ENCODE measurements around the gene MAZ. TPM values are rescaled to one million over a fixed set of nuclear protein-coding genes. Genes with fewer than 3 reads are reported as not detected.

The MAZ gene
- total and polyA plus RNA-seq, 2 of the 13 experiments (the other 11 are each of a cell fraction or from before 2014, with no cell fraction given) = 203 to 277 TPM

DNA sequence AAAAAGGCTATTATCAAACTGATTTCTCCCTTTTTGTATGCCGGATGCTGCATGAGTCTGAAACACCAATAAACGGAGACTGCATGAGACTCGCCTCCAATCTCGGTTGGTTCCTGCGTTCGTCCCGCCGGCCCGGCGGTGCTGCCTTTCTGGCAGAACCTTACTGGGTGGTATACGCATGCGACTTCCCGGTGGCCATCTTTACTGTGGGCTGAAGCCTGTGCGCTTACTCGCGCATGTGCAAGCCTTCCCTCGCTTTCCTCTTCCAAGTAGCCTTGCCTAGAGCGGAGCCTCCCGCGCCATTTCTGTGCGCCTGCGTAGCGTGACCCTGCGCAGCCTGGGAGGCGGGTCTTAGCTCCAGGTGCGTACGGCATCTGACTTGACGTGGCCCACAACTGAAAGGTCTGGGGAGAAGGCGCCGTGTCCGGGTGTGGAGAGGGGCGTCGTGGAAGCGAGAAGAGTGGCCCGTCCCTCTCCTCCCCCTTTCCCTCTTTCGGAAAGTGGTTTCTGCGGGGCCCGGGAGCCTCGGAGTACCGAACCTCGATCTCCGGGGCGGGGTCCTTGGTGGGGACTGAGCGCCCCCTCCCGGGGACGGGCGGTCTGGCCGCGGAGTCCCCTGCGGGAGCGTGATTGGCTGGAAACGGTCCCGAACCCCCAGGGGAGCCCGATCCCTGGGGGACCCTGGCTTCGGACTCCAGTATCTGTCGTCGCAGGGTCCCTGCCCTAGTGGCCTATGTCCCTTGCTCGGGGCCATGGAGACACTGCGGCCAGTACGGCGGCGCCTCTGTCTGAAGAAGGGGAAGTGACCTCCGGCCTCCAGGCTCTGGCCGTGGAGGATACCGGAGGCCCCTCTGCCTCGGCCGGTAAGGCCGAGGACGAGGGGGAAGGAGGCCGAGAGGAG is 9.7 kb downstream of the MAZ start, which contains the start of gene PAGR1 (continued):
- TF ChIP-seq, protein P1, sequence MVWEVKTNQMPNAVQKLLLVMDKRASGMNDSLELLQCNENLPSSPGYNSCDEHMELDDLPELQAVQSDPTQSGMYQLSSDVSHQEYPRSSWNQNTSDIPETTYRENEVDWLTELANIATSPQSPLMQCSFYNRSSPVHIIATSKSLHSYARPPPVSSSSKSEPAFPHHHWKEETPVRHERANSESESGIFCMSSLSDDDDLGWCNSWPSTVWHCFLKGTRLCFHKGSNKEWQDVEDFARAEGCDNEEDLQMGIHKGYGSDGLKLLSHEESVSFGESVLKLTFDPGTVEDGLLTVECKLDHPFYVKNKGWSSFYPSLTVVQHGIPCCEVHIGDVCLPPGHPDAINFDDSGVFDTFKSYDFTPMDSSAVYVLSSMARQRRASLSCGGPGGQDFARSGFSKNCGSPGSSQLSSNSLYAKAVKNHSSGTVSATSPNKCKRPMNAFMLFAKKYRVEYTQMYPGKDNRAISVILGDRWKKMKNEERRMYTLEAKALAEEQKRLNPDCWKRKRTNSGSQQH (CRISPR knock-in tag; IDR thresholded peaks at IDR 0.05; ENCODE audit: low read depth) = peak; percentile 32
- TF ChIP-seq NKX3-1 (CRISPR knock-in tag; IDR thresholded peaks at IDR 0.05) (peak; percentile 76; the same call in 1 of the 2 replicates), ZNF530 (CRISPR knock-in tag; IDR thresholded peaks at IDR 0.05; ENCODE audit: low read depth) (no peak), NR2C2 (CRISPR knock-in tag; IDR thresholded peaks at IDR 0.05; ENCODE audit: borderline replicate concordance) (peak; percentile 96), ZSCAN31 (CRISPR knock-in tag; IDR thresholded peaks at IDR 0.05; ENCODE audit: low read depth) (peak; percentile 75; the same call in 1 of the 2 replicates), ZFYVE20 (CRISPR knock-in tag; IDR thresholded peaks at IDR 0.05; ENCODE audit: borderline replicate concordance, low read depth) (peak; percentile 74; the same call in 1 of the 2 replicates), ZNF615 (CRISPR knock-in tag; IDR thresholded peaks at IDR 0.05; ENCODE audit: borderline replicate concordance) (no peak; the same call in 1 of the 2 replicates), SALL2 (CRISPR knock-in tag; IDR thresholded peaks at IDR 0.05) (no peak; the same call in none of the 2 replicates), MLLT10 (CRISPR knock-in tag; IDR thresholded peaks at IDR 0.05) (no peak), ZNF431 (CRISPR knock-in tag; IDR thresholded peaks at IDR 0.05; ENCODE audit: borderline replicate concordance, low read depth) (no peak), NR2F1 (CRISPR knock-in tag; IDR thresholded peaks at IDR 0.05) (peak; percentile 11 to 53; a peak in 2 of 4 replicates), HOXA9 (CRISPR knock-in tag; IDR thresholded peaks at IDR 0.05; ENCODE audit: borderline replicate concordance) (no peak; the same call in 1 of the 2 replicates), NFIB (CRISPR knock-in tag; IDR thresholded peaks at IDR 0.05; ENCODE audit: borderline replicate concordance) (no peak), TBL1XR1 (IDR thresholded peaks at IDR 0.05; ENCODE audit: borderline replicate concordance, low read length, partially characterized antibody) (peak; percentile 46), CREB1 (IDR thresholded peaks at IDR 0.05) (peak; percentile 85), CREB1 (CRISPR knock-in tag; IDR thresholded peaks at IDR 0.05) (no peak; the same call in none of the 2 replicates), SAFB2 (CRISPR knock-in tag; IDR thresholded peaks at IDR 0.05; ENCODE audit: borderline replicate concordance, low read depth) (no peak), RFXAP (CRISPR knock-in tag; IDR thresholded peaks at IDR 0.05; ENCODE audit: borderline replicate concordance) (peak; percentile 67; the same call in 1 of the 2 replicates), HOXA3 (CRISPR knock-in tag; IDR thresholded peaks at IDR 0.05) (peak; percentile 99), ZNF780A (CRISPR knock-in tag; IDR thresholded peaks at IDR 0.05) (peak; percentile 43; the same call in 1 of the 2 replicates)
- TF ChIP-seq, protein P2, sequence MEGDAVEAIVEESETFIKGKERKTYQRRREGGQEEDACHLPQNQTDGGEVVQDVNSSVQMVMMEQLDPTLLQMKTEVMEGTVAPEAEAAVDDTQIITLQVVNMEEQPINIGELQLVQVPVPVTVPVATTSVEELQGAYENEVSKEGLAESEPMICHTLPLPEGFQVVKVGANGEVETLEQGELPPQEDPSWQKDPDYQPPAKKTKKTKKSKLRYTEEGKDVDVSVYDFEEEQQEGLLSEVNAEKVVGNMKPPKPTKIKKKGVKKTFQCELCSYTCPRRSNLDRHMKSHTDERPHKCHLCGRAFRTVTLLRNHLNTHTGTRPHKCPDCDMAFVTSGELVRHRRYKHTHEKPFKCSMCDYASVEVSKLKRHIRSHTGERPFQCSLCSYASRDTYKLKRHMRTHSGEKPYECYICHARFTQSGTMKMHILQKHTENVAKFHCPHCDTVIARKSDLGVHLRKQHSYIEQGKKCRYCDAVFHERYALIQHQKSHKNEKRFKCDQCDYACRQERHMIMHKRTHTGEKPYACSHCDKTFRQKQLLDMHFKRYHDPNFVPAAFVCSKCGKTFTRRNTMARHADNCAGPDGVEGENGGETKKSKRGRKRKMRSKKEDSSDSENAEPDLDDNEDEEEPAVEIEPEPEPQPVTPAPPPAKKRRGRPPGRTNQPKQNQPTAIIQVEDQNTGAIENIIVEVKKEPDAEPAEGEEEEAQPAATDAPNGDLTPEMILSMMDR (CRISPR knock-in tag; IDR thresholded peaks at IDR 0.05) = peak; percentile 99
- TF ChIP-seq, protein P3, sequence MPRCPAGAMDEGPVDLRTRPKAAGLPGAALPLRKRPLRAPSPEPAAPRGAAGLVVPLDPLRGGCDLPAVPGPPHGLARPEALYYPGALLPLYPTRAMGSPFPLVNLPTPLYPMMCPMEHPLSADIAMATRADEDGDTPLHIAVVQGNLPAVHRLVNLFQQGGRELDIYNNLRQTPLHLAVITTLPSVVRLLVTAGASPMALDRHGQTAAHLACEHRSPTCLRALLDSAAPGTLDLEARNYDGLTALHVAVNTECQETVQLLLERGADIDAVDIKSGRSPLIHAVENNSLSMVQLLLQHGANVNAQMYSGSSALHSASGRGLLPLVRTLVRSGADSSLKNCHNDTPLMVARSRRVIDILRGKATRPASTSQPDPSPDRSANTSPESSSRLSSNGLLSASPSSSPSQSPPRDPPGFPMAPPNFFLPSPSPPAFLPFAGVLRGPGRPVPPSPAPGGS (CRISPR knock-in tag; IDR thresholded peaks at IDR 0.05) = peak; percentile 98
- TF ChIP-seq, protein P4, sequence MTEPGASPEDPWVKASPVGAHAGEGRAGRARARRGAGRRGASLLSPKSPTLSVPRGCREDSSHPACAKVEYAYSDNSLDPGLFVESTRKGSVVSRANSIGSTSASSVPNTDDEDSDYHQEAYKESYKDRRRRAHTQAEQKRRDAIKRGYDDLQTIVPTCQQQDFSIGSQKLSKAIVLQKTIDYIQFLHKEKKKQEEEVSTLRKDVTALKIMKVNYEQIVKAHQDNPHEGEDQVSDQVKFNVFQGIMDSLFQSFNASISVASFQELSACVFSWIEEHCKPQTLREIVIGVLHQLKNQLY (CRISPR knock-in tag; IDR thresholded peaks at IDR 0.05) = no peak

Data from HepG2 (cell line).